Ishikawa (cell line): ENCODE measurements around the gene NOTCH3.

ENCODE experiments used
- EGR1 ChIP-seq: IDR thresholded peaks from 2 replicates; pipeline ENCODE4 v1.6.1; 2012
- EP300 ChIP-seq: IDR thresholded peaks from 2 replicates; pipeline ENCODE4 v1.6.1; 2012; ENCODE audit warnings: borderline replicate concordance
- YY1 ChIP-seq: IDR thresholded peaks from 2 replicates; pipeline ENCODE4 v1.6.1; 2012; ENCODE audit warnings: low read depth

DNA sequence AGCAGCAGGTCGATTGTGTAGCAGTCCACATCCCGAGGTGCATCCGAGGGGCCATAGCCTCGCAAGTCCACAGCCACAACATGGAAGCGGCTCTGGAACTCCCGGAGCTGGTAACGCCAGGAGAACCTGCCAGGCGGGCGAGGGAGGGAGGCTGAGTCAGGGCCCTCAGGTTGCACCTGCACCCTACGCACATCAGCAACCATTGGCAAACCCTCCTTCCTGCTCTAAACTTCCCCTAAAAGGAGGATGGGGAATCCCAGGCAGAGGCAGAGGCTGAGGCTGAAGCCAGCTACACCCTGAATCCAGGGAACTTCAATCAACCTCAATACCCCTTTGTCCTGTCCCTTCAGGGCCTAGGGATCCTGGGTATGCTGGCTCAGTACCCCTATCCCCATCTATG is 30.5 kb upstream of the NOTCH3 start:
- TF ChIP-seq EP300 = no peak
- TF ChIP-seq EGR1 = no peak
- no peak for TF ChIP-seq YY1
